H1 (cell line): ENCODE results near the gene ACAP1.

Source experiments
- CBX5 ChIP-seq: fragments of 300-800, 300-1000 bp; sonication (generic); IDR thresholded peaks from 2 replicates; pipeline ENCODE4 v1.7.1; 2016; ENCODE audit warnings: antibody characterized with exemption, low read length, low read depth
- EGR1 ChIP-seq: IDR thresholded peaks from 2 replicates; pipeline ENCODE4 v1.6.1; 2011; ENCODE audit warnings: low read depth, low read length, borderline replicate concordance
- EZH2 ChIP-seq: fragments of 200-600 bp; sonication (generic); IDR thresholded peaks from 2 replicates; pipeline ENCODE4 v1.7.1; 2012; ENCODE audit warnings: low read depth, mild to moderate bottlenecking, moderate library complexity, low read length, inconsistent platforms; ENCODE audit not compliant: severe bottlenecking
- POLR2AphosphoS5 ChIP-seq: IDR thresholded peaks from 2 replicates; pipeline ENCODE4 v1.6.1; 2011; ENCODE audit warnings: low read depth, low read length
- RAD21 ChIP-seq, 2 experiments: IDR thresholded peaks in 1 of 2; conservative IDR thresholded peaks in 1 of 2; 2 replicates each; pipeline ENCODE4 v1.6.1; 2011; ENCODE audit warnings: low read depth in 2 of 2, low read length in 2 of 2, improper control_type of control experiment in 1 of 2, inconsistent platforms in 1 of 2, mild to moderate bottlenecking in 1 of 2, moderate library complexity in 1 of 2
- SP2 ChIP-seq: IDR thresholded peaks from 2 replicates; pipeline ENCODE4 v1.6.1; 2012; ENCODE audit warnings: mild to moderate bottlenecking, low read length, inconsistent platforms
- ZNF274 ChIP-seq: IDR thresholded peaks from 2 replicates; pipeline ENCODE4 v1.7.0; 2012; ENCODE audit warnings: low read length, borderline replicate concordance; ENCODE audit errors: extremely low read depth
- TF ChIP-seq, protein P1 (sequence below), 3 experiments: IDR thresholded peaks; 1 replicate in 2 of 3; 2 replicates in 1 of 3; pipeline versions ENCODE4 v1.5.1 to v1.6.1; 2011; ENCODE audit warnings: low read length in 3 of 3, mild to moderate bottlenecking in 3 of 3, inconsistent platforms in 2 of 3, low read depth in 1 of 3, moderate library complexity in 1 of 3; ENCODE audit not compliant: insufficient read depth in 1 of 3; ENCODE audit errors: control extremely low read depth in 1 of 3

DNA sequence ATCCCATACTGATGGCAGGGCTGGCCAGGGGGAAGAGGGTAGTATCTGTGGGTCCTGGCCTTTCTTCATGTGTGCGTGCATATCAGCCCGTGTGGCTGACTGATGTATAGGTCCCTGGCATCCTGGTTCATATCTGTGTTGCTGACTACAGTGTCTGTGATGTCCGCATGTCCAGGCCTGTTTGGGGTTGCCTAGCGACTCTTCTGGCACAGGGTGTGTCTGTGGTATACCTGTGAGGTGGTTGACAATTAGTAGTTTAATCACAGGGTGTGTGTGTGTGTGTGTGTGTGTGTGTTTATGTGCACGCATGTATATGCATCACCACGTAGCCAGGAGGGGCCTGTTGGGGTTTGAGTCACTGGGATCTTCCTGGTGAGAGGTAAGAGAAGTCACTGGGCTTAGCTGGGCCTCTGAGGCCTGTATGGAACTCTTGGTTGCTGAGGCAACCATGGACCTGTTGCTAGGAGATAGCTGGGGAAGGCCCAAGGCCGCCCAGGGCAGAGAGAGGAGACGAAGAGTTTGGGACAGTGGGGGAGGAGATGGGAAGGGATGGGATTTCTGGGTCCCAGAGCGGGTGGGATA, 18.0 kb downstream of the ACAP1 start:
- TF ChIP-seq RAD21 (IDR thresholded peaks at IDR 0.05 in 1 of 2, conservative IDR thresholded peaks at IDR 0.05 in 1 of 2; ENCODE audit: low read depth in 2 of 2, low read length in 2 of 2) (no peak), POLR2AphosphoS5 (no peak), CBX5 (no peak), EZH2 (no peak), EGR1 (no peak), SP2 (no peak), ZNF274 (no peak)
- TF ChIP-seq, protein P1, sequence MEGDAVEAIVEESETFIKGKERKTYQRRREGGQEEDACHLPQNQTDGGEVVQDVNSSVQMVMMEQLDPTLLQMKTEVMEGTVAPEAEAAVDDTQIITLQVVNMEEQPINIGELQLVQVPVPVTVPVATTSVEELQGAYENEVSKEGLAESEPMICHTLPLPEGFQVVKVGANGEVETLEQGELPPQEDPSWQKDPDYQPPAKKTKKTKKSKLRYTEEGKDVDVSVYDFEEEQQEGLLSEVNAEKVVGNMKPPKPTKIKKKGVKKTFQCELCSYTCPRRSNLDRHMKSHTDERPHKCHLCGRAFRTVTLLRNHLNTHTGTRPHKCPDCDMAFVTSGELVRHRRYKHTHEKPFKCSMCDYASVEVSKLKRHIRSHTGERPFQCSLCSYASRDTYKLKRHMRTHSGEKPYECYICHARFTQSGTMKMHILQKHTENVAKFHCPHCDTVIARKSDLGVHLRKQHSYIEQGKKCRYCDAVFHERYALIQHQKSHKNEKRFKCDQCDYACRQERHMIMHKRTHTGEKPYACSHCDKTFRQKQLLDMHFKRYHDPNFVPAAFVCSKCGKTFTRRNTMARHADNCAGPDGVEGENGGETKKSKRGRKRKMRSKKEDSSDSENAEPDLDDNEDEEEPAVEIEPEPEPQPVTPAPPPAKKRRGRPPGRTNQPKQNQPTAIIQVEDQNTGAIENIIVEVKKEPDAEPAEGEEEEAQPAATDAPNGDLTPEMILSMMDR (IDR thresholded peaks at IDR 0.05; ENCODE audit: control extremely low read depth in 1 of 3, insufficient read depth in 1 of 3, low read depth in 1 of 3, low read length in 3 of 3): no peak
